A673 (cell line): Measurements from ENCODE around the gene POLD4. TPM values are rescaled to one million over a fixed set of nuclear protein-coding genes. Genes with fewer than 3 reads are reported as not detected.

Experiments used
- BruUV-seq: library from RNA; stranded (reverse); fragments of 400-500 nt; replicated peaks from 2 replicates; lab custom pipeline; 2021; lab: Mats Ljungman, UMichigan
- CTCF ChIA-PET: fragments of 300-600 bp; sonication (Branson Sonifier 250); formaldehyde crosslinking; loops from one replicate; lab custom pipeline; 2022; ENCODE audit warnings: antibody characterized with exemption; lab: Charles Lee
- POLR2A ChIA-PET: fragments of 300-600 bp; sonication (Branson Sonifier 250); formaldehyde crosslinking; loops from one replicate; lab custom pipeline; 2022; ENCODE audit warnings: antibody characterized with exemption; ENCODE audit not compliant: low non-redundant PET; lab: Charles Lee
- DNase-seq: peaks from one replicate; pipeline ENCODE4 v3.0.0-alpha.2; 2015; ENCODE audit warnings: low spot score
- H3K27ac ChIP-seq: fragments of 200-600 bp; sonication (generic); 2 replicates; pipeline ENCODE4 v1.5.1; 2016; ENCODE audit warnings: mixed run types, low read depth, mild to moderate bottlenecking, mixed read lengths, antibody characterized with exemption, low read length; ENCODE audit not compliant: poor library complexity, severe bottlenecking
- H3K27me3 ChIP-seq: fragments of 200-600 bp; sonication (generic); replicated peaks from 2 replicates; pipeline ENCODE4 v1.6.1; 2017; ENCODE audit warnings: mixed run types, low read depth, mild to moderate bottlenecking, mixed read lengths, antibody characterized with exemption, low read length; ENCODE audit not compliant: insufficient read depth, poor library complexity
- H3K36me3 ChIP-seq: fragments of 200-600 bp; sonication (generic); 2 replicates; pipeline ENCODE4 v1.6.1; 2016; ENCODE audit warnings: mixed run types, mild to moderate bottlenecking, mixed read lengths, antibody characterized with exemption, low read length; ENCODE audit not compliant: insufficient read depth, poor library complexity, severe bottlenecking
- H3K4me1 ChIP-seq: fragments of 200-600 bp; sonication (generic); 2 replicates; pipeline ENCODE4 v1.6.1; 2017; ENCODE audit warnings: mixed run types, mild to moderate bottlenecking, mixed read lengths, antibody characterized with exemption, low read length; ENCODE audit not compliant: insufficient read depth, poor library complexity, severe bottlenecking
- H3K4me3 ChIP-seq: fragments of 200-600 bp; sonication (generic); 2 replicates; pipeline ENCODE4 v1.5.1; 2016; ENCODE audit warnings: low read depth, mixed run types, mild to moderate bottlenecking, mixed read lengths, low read length; ENCODE audit not compliant: poor library complexity, severe bottlenecking
- H3K9me3 ChIP-seq: fragments of 200-600 bp; sonication (generic); 2 replicates; pipeline ENCODE4 v1.6.1; 2016; ENCODE audit warnings: mixed run types, low read depth, mild to moderate bottlenecking, mixed read lengths, antibody characterized with exemption, low read length; ENCODE audit not compliant: poor library complexity, severe bottlenecking
- EZH2 ChIP-seq: fragments of 200-600 bp; sonication (generic); IDR thresholded peaks from 2 replicates; pipeline ENCODE4 v1.6.1; 2017; ENCODE audit warnings: borderline replicate concordance, low read depth, mild to moderate bottlenecking, mixed read lengths, antibody characterized with exemption, low read length; ENCODE audit not compliant: poor library complexity, severe bottlenecking
- intact Hi-C: fragments of 100-400 bp; cut with micrococcal nuclease; formaldehyde crosslinking; loops from one replicate; pipeline ENCODE4 v1.10.0; 2022; ENCODE audit not compliant: unreplicated experiment
- total RNA-seq: library from RNA; stranded (reverse); gene quantifications from 2 replicates; pipeline ENCODE4 v1.2.3, GENCODE V29; 2021
- TF ChIP-seq, protein P1 (sequence below): fragments of 300-800, 200-600 bp; sonication (generic); conservative IDR thresholded peaks from 2 replicates; pipeline ENCODE4 v1.5.1; 2017; ENCODE audit warnings: low read depth, mild to moderate bottlenecking, antibody characterized with exemption, low read length, moderate library complexity, mixed read lengths

Gene POLD4
- total RNA-seq, 1 experiment from 2014 or later: 13.2 TPM

DNA sequence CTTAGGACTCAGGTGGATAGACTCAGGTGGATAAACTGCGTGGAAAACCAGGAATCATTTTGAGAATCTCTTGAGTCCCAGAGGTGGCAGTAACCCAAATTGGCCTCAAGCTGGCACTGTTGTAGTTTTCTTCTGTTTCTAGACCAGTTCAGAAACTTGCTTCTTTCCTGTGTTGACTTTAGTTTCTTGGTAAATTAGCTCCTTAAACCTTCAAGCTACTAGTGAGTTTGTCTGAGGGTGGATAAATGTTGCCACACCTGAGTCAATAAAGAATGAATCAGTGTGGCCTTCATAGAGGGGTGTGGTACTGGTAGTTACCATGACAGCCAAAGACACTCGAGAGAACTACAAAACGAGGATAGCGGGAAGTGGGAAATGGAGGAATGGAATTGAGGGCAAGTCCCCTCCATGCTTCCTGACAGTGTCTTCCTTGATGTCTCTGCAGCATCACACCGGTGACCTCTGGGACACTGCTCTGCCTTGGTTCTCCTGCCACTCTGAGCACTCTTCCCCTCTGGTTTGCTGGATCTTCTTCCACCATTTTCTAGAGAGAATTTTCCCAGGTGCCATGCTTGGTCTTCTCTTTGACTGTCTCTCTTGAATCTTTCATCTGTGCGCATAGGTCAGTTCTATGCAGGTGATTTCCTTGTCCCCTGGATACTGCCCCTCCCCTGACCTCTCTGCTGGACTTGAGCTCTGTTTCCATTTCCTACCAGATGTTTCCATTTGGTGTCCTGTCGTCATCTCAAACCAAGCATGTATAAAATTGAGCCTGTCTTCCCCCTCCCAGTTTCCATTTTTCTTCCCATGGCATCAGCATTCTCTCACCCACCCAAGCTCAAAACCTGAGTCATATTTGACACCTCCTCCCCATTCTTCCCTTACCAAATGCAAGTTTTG, 7.2 kb downstream of the POLD4 start:
- DNase-seq: peak; percentile 60

DNA sequence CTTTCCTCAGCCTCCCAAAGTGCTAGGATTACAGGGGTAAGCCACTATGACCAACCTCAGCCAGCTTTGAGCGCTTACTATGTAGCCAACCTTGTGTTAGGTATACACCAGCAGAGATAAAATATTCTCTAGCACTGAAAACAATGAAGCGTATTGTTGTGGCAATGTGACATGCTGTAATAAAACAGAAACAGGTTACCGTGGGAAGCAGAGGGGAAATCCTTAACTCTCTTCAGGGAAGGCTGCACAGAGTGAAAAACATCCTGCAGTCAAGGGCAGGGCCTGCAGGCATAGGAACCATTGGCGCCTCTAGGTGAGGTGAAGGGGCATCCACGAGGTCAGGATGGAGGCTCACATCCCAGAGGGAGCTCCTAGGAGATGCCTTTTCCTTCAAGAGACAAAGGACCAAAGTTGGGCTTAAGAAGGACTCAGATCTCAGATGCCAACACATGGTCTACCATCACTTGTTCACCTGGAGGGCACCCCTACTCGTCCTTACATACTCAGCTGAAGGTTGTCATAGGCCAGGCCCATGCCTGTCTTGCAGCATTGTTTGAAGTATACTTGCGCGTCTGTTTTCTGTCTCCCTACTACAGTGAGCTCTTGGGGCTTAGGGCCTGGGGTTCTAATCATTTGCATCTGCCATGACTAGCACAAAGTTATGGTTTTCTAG, 8.0 kb downstream of the POLD4 start:
- BruUV-seq: no TSS peak
- intact Hi-C loops: no loop called here
- ChIA-PET POLR2A (no interaction called here), CTCF (interaction anchor here (0.6 to 1.9 kb wide), 6 partner anchors 17 to 227 kb away, joined by 3 to 5 read pairs (median 4); no protein-coding TSS in a partner anchor)
- no peaks in the 10 kb centered on the region for H3K36me3 ChIP-seq
- no peaks in the 10 kb centered on the region for H3K4me1 ChIP-seq
- no peak overlapping the region for H3K27ac ChIP-seq
- no peaks in the 10 kb centered on the region for H3K9me3 ChIP-seq
- no peak for DNase-seq
- H3K27me3 ChIP-seq: no peaks in the 10 kb centered on the region
- TF ChIP-seq, protein P1, sequence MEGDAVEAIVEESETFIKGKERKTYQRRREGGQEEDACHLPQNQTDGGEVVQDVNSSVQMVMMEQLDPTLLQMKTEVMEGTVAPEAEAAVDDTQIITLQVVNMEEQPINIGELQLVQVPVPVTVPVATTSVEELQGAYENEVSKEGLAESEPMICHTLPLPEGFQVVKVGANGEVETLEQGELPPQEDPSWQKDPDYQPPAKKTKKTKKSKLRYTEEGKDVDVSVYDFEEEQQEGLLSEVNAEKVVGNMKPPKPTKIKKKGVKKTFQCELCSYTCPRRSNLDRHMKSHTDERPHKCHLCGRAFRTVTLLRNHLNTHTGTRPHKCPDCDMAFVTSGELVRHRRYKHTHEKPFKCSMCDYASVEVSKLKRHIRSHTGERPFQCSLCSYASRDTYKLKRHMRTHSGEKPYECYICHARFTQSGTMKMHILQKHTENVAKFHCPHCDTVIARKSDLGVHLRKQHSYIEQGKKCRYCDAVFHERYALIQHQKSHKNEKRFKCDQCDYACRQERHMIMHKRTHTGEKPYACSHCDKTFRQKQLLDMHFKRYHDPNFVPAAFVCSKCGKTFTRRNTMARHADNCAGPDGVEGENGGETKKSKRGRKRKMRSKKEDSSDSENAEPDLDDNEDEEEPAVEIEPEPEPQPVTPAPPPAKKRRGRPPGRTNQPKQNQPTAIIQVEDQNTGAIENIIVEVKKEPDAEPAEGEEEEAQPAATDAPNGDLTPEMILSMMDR: no peak
- no peak for TF ChIP-seq EZH2
- no peak overlapping the region for H3K4me3 ChIP-seq

More for the DNA sequence above, 7.2 kb downstream of the POLD4 start:
- Histone ChIP-seq H3K4me3 (no peak overlapping the region), H3K27me3 (no peaks in the 10 kb centered on the region), H3K4me1 (no peaks in the 10 kb centered on the region), H3K36me3 (no peaks in the 10 kb centered on the region), H3K9me3 (no peaks in the 10 kb centered on the region), H3K27ac (no peak overlapping the region)
- intact Hi-C loops: no loop called here
- POLR2A ChIA-PET: interaction anchor here (0.6 to 0.9 kb wide), 2 partner anchors 29 to 145 kb away, joined by 3 to 4 read pairs; no protein-coding TSS in a partner anchor
- TF ChIP-seq, protein P1: peak; percentile 84
- TF ChIP-seq EZH2: no peak
- CTCF ChIA-PET: interaction anchor here (0.5 to 1.9 kb wide), 7 partner anchors 10 to 99 kb away, joined by 3 to 5 read pairs (median 4); partner anchors contain the start of gene CLCF1
- no TSS peak for BruUV-seq

DNA sequence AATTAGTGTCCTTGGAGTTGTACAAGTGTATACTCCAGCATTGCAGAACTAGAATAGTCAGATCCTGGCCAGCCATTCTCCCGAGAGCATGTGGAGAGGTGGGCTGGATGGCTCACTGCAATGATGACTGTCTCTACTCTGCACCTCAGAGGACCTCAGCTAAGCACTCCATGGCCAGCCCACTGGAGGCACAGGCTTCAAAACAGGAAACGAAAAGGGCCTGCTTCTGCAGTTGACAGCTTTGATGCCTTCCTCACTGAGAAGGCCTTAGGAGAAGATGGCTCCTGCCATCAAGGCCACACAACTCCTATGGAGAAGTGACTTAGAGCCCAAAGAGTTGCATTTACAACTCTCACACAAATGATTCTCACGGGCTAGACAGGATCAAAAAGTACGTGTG, 9.1 kb downstream of the POLD4 start:
- CTCF ChIA-PET: no interaction called here
- no TSS peak for BruUV-seq
- POLR2A ChIA-PET: interaction anchor here (0.5 kb wide), 1 partner anchor 1456 kb away, joined by 5 read pairs; the partner anchor contains the start of gene FIBP
- Histone ChIP-seq H3K9me3 (no peaks in the 10 kb centered on the region), H3K27ac (no peak overlapping the region), H3K36me3 (no peaks in the 10 kb centered on the region), H3K4me1 (no peaks in the 10 kb centered on the region), H3K27me3 (no peaks in the 10 kb centered on the region), H3K4me3 (no peak overlapping the region)
- intact Hi-C loops: no loop called here
- TF ChIP-seq EZH2: no peak
- TF ChIP-seq, protein P1: no peak
- no peak for DNase-seq
